ENCODE results near the gene PLSCR3.

Gene PLSCR3

GRCh38 chr17:7394452-7395191, at the start of gene PLSCR3:
Gene PLSCR3, minus strand, starts transcription at chr17:7394525. Its CDS starts 415 bp downstream, at chr17:7394110.
- Histone ChIP-seq H3K9ac (ENCODE audit: low read depth, low read length) (peak within 1 kb of the TSS; percentile 56; the same call in 1 of the 2 replicates), H3K4me1 (ENCODE audit: control insufficient read depth, insufficient read depth, low read length) (peaks cover 5% of the 10 kb centered on the region; the same call in 1 of the 2 replicates), H3K27ac (ENCODE audit: low read depth, low read length) (peak within 1 kb of the TSS; percentile 82)

GRCh38 chr17:7443499-7444485, 49.5 kb upstream of the PLSCR3 start:
- H3K4me1 ChIP-seq (ENCODE audit: control insufficient read depth, insufficient read depth, low read length): peaks cover 18% of the 10 kb centered on the region
- no peaks in the 10 kb centered on the region for H3K9me3 ChIP-seq (ENCODE audit: control insufficient read depth, insufficient read depth, low read length)
- H3K9ac ChIP-seq (ENCODE audit: low read depth, low read length): no peak overlapping the region
- no peak overlapping the region for H3K27ac ChIP-seq (ENCODE audit: low read depth, low read length)
- no peaks in the 10 kb centered on the region for H3K36me3 ChIP-seq (ENCODE audit: control insufficient read depth, insufficient read depth, low read length)
- H3K4me3 ChIP-seq (ENCODE audit: low read depth, low read length): no peak overlapping the region
- H3K27me3 ChIP-seq (ENCODE audit: control insufficient read depth, insufficient read depth, low read length): peaks cover 10% of the 10 kb centered on the region

More at GRCh38 chr17:7394452-7395191, at the start of gene PLSCR3:
- Histone ChIP-seq H3K27me3 (ENCODE audit: control insufficient read depth, insufficient read depth, low read length) (no peaks in the 10 kb centered on the region), H3K36me3 (ENCODE audit: control insufficient read depth, insufficient read depth, low read length) (peaks cover 29% of the 10 kb centered on the region; the same call in 1 of the 2 replicates), H3K9me3 (ENCODE audit: control insufficient read depth, insufficient read depth, low read length) (no peaks in the 10 kb centered on the region), H3K4me3 (ENCODE audit: low read depth, low read length) (peak within 1 kb of the TSS; percentile 90)

DNA sequence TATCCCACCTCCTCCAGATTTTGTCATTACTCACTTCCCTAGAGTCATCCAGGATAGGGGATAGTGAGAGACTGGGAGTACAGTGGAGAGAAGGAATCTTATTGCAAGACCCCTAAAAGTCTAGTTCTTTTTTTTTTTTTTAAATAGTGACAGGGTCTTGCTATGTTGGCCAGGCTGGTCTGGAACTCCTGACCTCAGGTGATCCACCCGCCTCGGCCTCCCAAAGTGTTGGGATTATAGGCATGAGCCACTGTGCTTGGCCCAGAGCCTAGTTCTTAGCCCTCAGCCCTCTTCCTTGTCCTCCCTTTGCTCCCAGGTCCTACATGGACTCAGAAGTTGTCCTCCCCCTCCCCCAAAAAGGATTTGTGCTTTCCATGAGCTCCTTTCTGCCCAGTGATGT, 47.8 kb upstream of the PLSCR3 start:
- Histone ChIP-seq H3K27ac (ENCODE audit: low read depth, low read length) (no peak overlapping the region), H3K4me1 (ENCODE audit: control insufficient read depth, insufficient read depth, low read length) (peaks cover 30% of the 10 kb centered on the region), H3K4me3 (ENCODE audit: low read depth, low read length) (no peak overlapping the region), H3K27me3 (ENCODE audit: control insufficient read depth, insufficient read depth, low read length) (peaks cover 24% of the 10 kb centered on the region), H3K9ac (ENCODE audit: low read depth, low read length) (no peak overlapping the region), H3K9me3 (ENCODE audit: control insufficient read depth, insufficient read depth, low read length) (no peaks in the 10 kb centered on the region), H3K36me3 (ENCODE audit: control insufficient read depth, insufficient read depth, low read length) (no peaks in the 10 kb centered on the region)

DNA sequence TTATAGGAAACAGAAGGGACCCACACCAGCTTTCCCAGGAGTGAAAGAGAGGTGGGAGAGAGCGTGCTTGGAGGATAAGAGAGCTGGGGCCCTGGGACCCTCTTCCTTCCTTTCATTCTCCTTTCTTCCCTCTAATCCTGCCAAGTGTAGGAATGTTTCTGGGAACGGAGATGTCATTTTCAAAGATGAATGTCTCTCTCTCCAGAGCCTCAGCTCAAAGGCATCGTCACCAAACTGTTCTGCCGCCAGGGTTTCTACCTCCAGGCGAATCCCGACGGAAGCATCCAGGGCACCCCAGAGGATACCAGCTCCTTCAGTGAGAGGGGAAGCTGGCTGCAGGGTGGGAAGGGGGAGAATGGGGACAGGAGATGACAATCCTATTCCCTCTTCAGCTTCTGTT, 46.9 kb upstream of the PLSCR3 start:
- H3K27me3 ChIP-seq (ENCODE audit: control insufficient read depth, insufficient read depth, low read length): peaks cover 24% of the 10 kb centered on the region
- H3K4me3 ChIP-seq (ENCODE audit: low read depth, low read length): peak overlapping the region; percentile 92
- H3K9ac ChIP-seq (ENCODE audit: low read depth, low read length): no peak overlapping the region
- peaks cover 28% of the 10 kb centered on the region for H3K4me1 ChIP-seq (ENCODE audit: control insufficient read depth, insufficient read depth, low read length)
- H3K9me3 ChIP-seq (ENCODE audit: control insufficient read depth, insufficient read depth, low read length): no peaks in the 10 kb centered on the region
- H3K36me3 ChIP-seq (ENCODE audit: control insufficient read depth, insufficient read depth, low read length): no peaks in the 10 kb centered on the region
- H3K27ac ChIP-seq (ENCODE audit: low read depth, low read length): peak overlapping the region; percentile 46

DNA sequence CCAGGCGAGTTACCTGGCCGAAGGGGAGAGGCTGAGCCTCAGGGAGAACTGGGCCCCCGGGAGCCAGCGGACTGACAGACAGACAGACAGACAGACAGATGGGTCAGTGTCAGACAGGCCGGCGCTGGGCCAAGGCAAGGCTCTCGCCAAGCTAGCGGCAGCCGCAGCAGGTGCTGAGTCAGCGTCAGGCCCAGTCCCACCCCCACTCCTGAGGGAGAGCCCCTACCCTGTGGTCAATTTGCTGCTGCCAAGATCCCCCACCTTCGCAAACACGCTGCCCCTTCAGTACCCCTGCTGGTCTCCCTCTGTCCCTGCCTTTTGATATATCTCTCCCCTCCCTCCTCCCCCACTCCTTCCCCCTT, 46.5 kb upstream of the PLSCR3 start:
- Histone ChIP-seq H3K4me3 (ENCODE audit: low read depth, low read length) (peak overlapping the region; percentile 92), H3K27ac (ENCODE audit: low read depth, low read length) (peak overlapping the region; percentile 86), H3K9me3 (ENCODE audit: control insufficient read depth, insufficient read depth, low read length) (no peaks in the 10 kb centered on the region), H3K4me1 (ENCODE audit: control insufficient read depth, insufficient read depth, low read length) (peaks cover 31% of the 10 kb centered on the region), H3K36me3 (ENCODE audit: control insufficient read depth, insufficient read depth, low read length) (no peaks in the 10 kb centered on the region), H3K9ac (ENCODE audit: low read depth, low read length) (peak overlapping the region; percentile 93; the same call in 1 of the 2 replicates), H3K27me3 (ENCODE audit: control insufficient read depth, insufficient read depth, low read length) (peaks cover 24% of the 10 kb centered on the region)

DNA sequence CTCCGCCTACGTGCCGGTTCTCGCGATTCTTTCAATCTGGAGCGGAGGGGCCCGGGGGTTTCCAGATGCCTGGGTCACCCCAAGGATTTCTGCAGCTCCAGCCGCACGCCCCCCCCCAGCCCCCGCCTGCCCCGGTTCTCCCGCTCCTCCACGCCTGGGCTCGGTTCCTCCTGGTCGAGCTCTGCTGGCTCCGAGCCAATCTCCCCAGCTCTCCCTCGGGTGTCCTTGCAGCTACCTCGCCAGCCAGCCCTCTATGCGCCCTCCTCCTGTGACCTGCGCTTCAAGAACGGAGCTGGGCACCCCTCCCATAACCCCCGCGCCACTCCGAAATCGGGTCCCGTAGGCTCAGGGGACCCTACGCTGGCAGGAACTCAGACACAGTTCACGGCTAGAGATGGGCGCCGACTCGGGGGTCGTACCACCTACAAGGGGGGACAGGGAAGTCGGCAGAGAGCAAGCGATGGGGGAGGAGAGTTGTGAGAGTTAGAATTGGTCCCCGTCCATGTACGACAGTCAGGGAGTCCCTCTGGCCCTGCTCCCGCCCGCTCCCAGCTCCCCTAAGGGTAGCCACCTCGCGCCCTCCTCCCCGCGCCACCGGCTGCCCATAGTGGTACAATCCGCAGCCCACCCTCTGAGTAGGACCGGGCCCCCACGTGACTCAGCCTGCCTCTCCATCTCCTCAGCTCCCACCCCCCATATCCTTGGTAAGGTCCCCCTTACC, 45.9 kb upstream of the PLSCR3 start:
- H3K9ac ChIP-seq (ENCODE audit: low read depth, low read length): peak overlapping the region; percentile 93
- no peaks in the 10 kb centered on the region for H3K36me3 ChIP-seq (ENCODE audit: control insufficient read depth, insufficient read depth, low read length)
- H3K27ac ChIP-seq (ENCODE audit: low read depth, low read length): peak overlapping the region; percentile 86
- no peaks in the 10 kb centered on the region for H3K9me3 ChIP-seq (ENCODE audit: control insufficient read depth, insufficient read depth, low read length)
- H3K4me3 ChIP-seq (ENCODE audit: low read depth, low read length): peak overlapping the region; percentile 92
- H3K27me3 ChIP-seq (ENCODE audit: control insufficient read depth, insufficient read depth, low read length): peaks cover 24% of the 10 kb centered on the region
- peaks cover 31% of the 10 kb centered on the region for H3K4me1 ChIP-seq (ENCODE audit: control insufficient read depth, insufficient read depth, low read length)

DNA sequence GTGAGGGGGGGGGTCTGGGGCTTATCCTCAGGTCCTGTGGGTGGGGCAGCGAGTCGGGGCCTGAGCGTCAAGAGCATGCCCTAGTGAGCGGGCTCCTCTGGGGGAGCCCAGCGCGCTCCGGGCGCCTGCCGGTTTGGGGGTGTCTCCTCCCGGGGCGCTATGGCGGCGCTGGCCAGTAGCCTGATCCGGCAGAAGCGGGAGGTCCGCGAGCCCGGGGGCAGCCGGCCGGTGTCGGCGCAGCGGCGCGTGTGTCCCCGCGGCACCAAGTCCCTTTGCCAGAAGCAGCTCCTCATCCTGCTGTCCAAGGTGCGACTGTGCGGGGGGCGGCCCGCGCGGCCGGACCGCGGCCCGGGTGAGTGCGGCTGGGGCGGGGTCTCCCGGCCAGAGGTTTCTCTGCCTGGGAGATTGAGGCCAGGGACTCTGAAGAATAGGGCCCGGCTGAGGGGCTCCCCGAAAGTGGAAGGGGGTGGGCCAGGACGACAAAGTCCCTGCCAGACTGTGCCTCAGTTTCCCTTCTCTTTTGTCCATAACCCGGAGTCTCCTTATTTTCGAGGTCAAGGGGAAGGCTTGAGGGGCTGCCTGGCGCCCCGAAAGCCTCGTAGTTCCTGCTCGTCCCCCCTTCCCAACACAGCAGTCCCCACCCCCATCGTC, 45.3 kb upstream of the PLSCR3 start, which contains the start of gene FGF11:
Gene FGF11 (plus strand): TSS at position 51 of the 651 bp plus-strand sequence. CDS start 109 bp downstream, at position 160.
- peaks cover 29% of the 10 kb centered on the region for H3K4me1 ChIP-seq (ENCODE audit: control insufficient read depth, insufficient read depth, low read length)
- H3K36me3 ChIP-seq (ENCODE audit: control insufficient read depth, insufficient read depth, low read length): no peaks in the 10 kb centered on the region
- H3K9me3 ChIP-seq (ENCODE audit: control insufficient read depth, insufficient read depth, low read length): no peaks in the 10 kb centered on the region
- H3K9ac ChIP-seq (ENCODE audit: low read depth, low read length): peak within 1 kb of the TSS; percentile 93
- H3K27me3 ChIP-seq (ENCODE audit: control insufficient read depth, insufficient read depth, low read length): peaks cover 24% of the 10 kb centered on the region
- peak within 1 kb of the TSS; percentile 92 for H3K4me3 ChIP-seq (ENCODE audit: low read depth, low read length)
- peak within 1 kb of the TSS; percentile 86 for H3K27ac ChIP-seq (ENCODE audit: low read depth, low read length)

GRCh38 chr17:7438656-7439460, 44.5 kb upstream of the PLSCR3 start:
- no peak overlapping the region for H3K9ac ChIP-seq (ENCODE audit: low read depth, low read length)
- H3K27ac ChIP-seq (ENCODE audit: low read depth, low read length): no peak overlapping the region
- H3K27me3 ChIP-seq (ENCODE audit: control insufficient read depth, insufficient read depth, low read length): peaks cover 24% of the 10 kb centered on the region

DNA sequence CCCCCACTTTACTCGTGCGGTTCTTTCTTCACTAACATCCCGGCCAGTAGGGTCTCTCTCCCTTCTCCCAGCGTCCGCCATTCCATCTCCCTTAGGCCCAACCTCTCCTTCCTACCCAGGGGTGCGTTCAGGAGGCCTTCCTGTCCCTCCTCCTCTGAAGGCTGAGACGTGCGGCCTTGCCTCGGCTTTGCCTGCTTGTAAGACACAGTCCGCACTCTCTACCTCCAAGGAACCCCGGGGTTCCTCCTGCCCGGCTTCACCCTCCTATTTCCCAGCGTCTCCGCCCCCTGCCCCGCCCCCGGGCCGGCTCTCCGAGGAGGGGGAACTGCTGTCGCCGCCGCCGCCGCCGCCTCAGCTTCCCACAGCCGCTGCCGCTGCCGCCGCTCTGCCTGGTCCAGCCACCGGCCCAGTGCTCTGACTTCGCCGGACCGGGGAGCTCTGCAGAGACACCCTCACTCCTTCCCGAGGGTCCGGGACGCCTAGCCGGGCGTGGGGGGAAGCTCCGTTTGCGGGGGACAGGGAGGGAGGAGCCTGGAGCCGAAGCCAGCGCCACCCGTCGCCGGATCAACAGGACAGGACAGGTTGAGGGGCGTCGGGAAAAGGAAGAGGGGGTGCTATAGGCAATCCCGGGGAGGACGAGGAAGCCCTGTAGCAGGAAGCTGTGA, 43.8 kb upstream of the PLSCR3 start:
- H3K4me1 ChIP-seq (ENCODE audit: control insufficient read depth, insufficient read depth, low read length): peaks cover 26% of the 10 kb centered on the region
- H3K4me3 ChIP-seq (ENCODE audit: low read depth, low read length): peak overlapping the region; percentile 92
- peaks cover 24% of the 10 kb centered on the region for H3K27me3 ChIP-seq (ENCODE audit: control insufficient read depth, insufficient read depth, low read length)
- no peak overlapping the region for H3K27ac ChIP-seq (ENCODE audit: low read depth, low read length)
- no peaks in the 10 kb centered on the region for H3K36me3 ChIP-seq (ENCODE audit: control insufficient read depth, insufficient read depth, low read length)
- no peaks in the 10 kb centered on the region for H3K9me3 ChIP-seq (ENCODE audit: control insufficient read depth, insufficient read depth, low read length)
- H3K9ac ChIP-seq (ENCODE audit: low read depth, low read length): no peak overlapping the region

More at GRCh38 chr17:7438656-7439460, 44.5 kb upstream of the PLSCR3 start:
- H3K4me1 ChIP-seq (ENCODE audit: control insufficient read depth, insufficient read depth, low read length): peaks cover 26% of the 10 kb centered on the region
- H3K9me3 ChIP-seq (ENCODE audit: control insufficient read depth, insufficient read depth, low read length): no peaks in the 10 kb centered on the region
- H3K36me3 ChIP-seq (ENCODE audit: control insufficient read depth, insufficient read depth, low read length): no peaks in the 10 kb centered on the region
- peak overlapping the region; percentile 92 for H3K4me3 ChIP-seq (ENCODE audit: low read depth, low read length)

Data from HUES48 (cell line).